Thyroid gland (tissue), 4 donors: ENCODE measurements around the gene NR5A2. TPM values are rescaled to one million over a fixed set of nuclear protein-coding genes. Genes with fewer than 3 reads are reported as not detected.

Experiments
- DNase-seq, 2 donors: peaks; one replicate each; pipeline ENCODE4 v3.0.0-alpha.2; 2019
- H3K27ac ChIP-seq, 3 donors: fragments of 200-600 bp; sonication (generic); 1 replicate in 2 of 3; 2 replicates in 1 of 3; pipeline ENCODE4 v1.5.1; 2016 to 2019; ENCODE audit warnings: mild to moderate bottlenecking in 1 of 3, moderate library complexity in 1 of 3
- H3K27me3 ChIP-seq: fragments of 200-600 bp; sonication (generic); one replicate; pipeline ENCODE4 v1.5.1; 2019
- H3K36me3 ChIP-seq, 2 donors: fragments of 200-600 bp; sonication (generic); one replicate each; pipeline ENCODE4 v1.5.1; 2016 to 2019
- H3K4me1 ChIP-seq, 2 donors: fragments of 200-600 bp; sonication (generic); one replicate each; pipeline ENCODE4 v1.5.1; 2017 to 2019
- H3K4me3 ChIP-seq, 3 donors: fragments of 200-600 bp; sonication (generic); replicated peaks in 1 of 3; 1 replicate in 2 of 3; 2 replicates in 1 of 3; pipeline ENCODE4 v1.5.1; 2016; ENCODE audit warnings: mild to moderate bottlenecking in 1 of 3
- H3K9me3 ChIP-seq: fragments of 200-600 bp; sonication (generic); one replicate; pipeline ENCODE4 v1.5.1; 2017
- CTCF ChIP-seq, 6 experiments: fragments of 200-600 bp in 3 of 6; fragments of 450-650 bp in 3 of 6; sonication (generic) in 3 of 6; IDR thresholded peaks; one replicate each; pipeline ENCODE4 v1.5.1; 2016 to 2019; ENCODE audit warnings: antibody characterized with exemption in 6 of 6, mild to moderate bottlenecking in 2 of 6, inconsistent platforms in 1 of 6, moderate library complexity in 1 of 6
- POLR2A ChIP-seq, 2 donors: fragments of 450-650 bp; IDR thresholded peaks; one replicate each; pipeline ENCODE4 v1.6.1; 2017; ENCODE audit warnings: antibody characterized with exemption in 2 of 2, mild to moderate bottlenecking in 2 of 2, moderate library complexity in 1 of 2
- WGBS, 2 donors: methylation state at CpG; one replicate each; pipeline ENCODE4 v1.1.5; 2017; 5-methylcytosine and 5-hydroxymethylcytosine counted together
- intact Hi-C: fragments of 100-400 bp; cut with DNase I; formaldehyde crosslinking; loops from one replicate; pipeline ENCODE4 v1.15.1; 2023
- total RNA-seq, 4 donors: library from RNA; depleted of rRNA; stranded (reverse); fragments of >200 nt; gene quantifications; one replicate each; pipeline ENCODE4 v1.2.3, GENCODE V29; 2016

Gene NR5A2
- total RNA-seq, 4 donors from 2014 or later: 1.5 to 8.2 (median 3.9) TPM

- Histone ChIP-seq H3K27ac (no peak overlapping the region), H3K36me3 (no peaks in the 10 kb centered on the region), H3K4me3 (no peak overlapping the region), H3K4me1 (peaks cover 5 to 26% of the 10 kb centered on the region in 2 donors), H3K9me3 (no peaks in the 10 kb centered on the region), H3K27me3 (peaks cover 29% of the 10 kb centered on the region)
- intact Hi-C loops: no loop called here
- no peak for TF ChIP-seq POLR2A (IDR thresholded peaks at IDR 0.05)
- TF ChIP-seq CTCF (IDR thresholded peaks at IDR 0.05): no peak
- 64 to 77% methylated on average over 4 of the region's 4 CpGs for WGBS, 2 donors
- no peak for DNase-seq
These were observed 3.3 kb downstream of the NR5A2 start for GRCh38 chr1:200030791-200031190.

- WGBS, 2 donors: 44 to 48% methylated on average over 23 of the region's 23 CpGs
- no peak overlapping the region for H3K4me3 ChIP-seq
- H3K27me3 ChIP-seq: peaks cover 38% of the 10 kb centered on the region
- intact Hi-C loops: no loop called here
- TF ChIP-seq CTCF (IDR thresholded peaks at IDR 0.05) (no peak), POLR2A (IDR thresholded peaks at IDR 0.05) (no peak)
- H3K36me3 ChIP-seq: no peaks in the 10 kb centered on the region
- H3K27ac ChIP-seq: no peak overlapping the region
- no peak for DNase-seq
- no peaks in the 10 kb centered on the region for H3K9me3 ChIP-seq
- H3K4me1 ChIP-seq: peaks cover 7 to 33% of the 10 kb centered on the region in 2 donors
These were observed 6.2 kb downstream of the NR5A2 start for GRCh38 chr1:200033511-200034261.

- H3K4me3 ChIP-seq: no peak overlapping the region
- no peak overlapping the region for H3K27ac ChIP-seq
- TF ChIP-seq POLR2A (IDR thresholded peaks at IDR 0.05) (no peak), CTCF (IDR thresholded peaks at IDR 0.05) (no peak)
- no peaks in the 10 kb centered on the region for H3K9me3 ChIP-seq
- no peak for DNase-seq
- H3K36me3 ChIP-seq: no peaks in the 10 kb centered on the region
- intact Hi-C loops: no loop called here
- peaks cover 41% of the 10 kb centered on the region for H3K27me3 ChIP-seq
- H3K4me1 ChIP-seq: peaks cover 7 to 33% of the 10 kb centered on the region in 2 donors
- WGBS, 2 donors: 29 to 43% methylated on average over 7 of the region's 7 CpGs
These were observed 6.7 kb downstream of the NR5A2 start for GRCh38 chr1:200034262-200034557.

GRCh38 chr1:200034761-200035396 lies 7.4 kb downstream of the NR5A2 start:
- H3K36me3 ChIP-seq: no peaks in the 10 kb centered on the region
- H3K9me3 ChIP-seq: no peaks in the 10 kb centered on the region
- intact Hi-C loops: no loop called here
- TF ChIP-seq POLR2A (IDR thresholded peaks at IDR 0.05): no peak
- no peak for TF ChIP-seq CTCF (IDR thresholded peaks at IDR 0.05)
- no peak overlapping the region for H3K4me3 ChIP-seq
- H3K4me1 ChIP-seq: peaks cover 9 to 33% of the 10 kb centered on the region in 2 donors
- 9 to 11% methylated on average over 25 of the region's 25 CpGs for WGBS, 2 donors
- H3K27ac ChIP-seq: no peak overlapping the region
- DNase-seq: no peak
- H3K27me3 ChIP-seq: peaks cover 44% of the 10 kb centered on the region

- peaks cover 11 to 38% of the 10 kb centered on the region in 2 donors for H3K4me1 ChIP-seq
- H3K27ac ChIP-seq: no peak overlapping the region
- H3K4me3 ChIP-seq: no peak overlapping the region
- no peaks in the 10 kb centered on the region for H3K36me3 ChIP-seq
- 6 to 8% methylated on average over 28 to 36 of the region's 36 CpGs for WGBS, 2 donors
- DNase-seq: no peak
- no peaks in the 10 kb centered on the region for H3K9me3 ChIP-seq
- no peak for TF ChIP-seq CTCF (IDR thresholded peaks at IDR 0.05)
- TF ChIP-seq POLR2A (IDR thresholded peaks at IDR 0.05): no peak
- intact Hi-C loops: no loop called here
- peaks cover 48% of the 10 kb centered on the region for H3K27me3 ChIP-seq
These were observed 8.0 kb downstream of the NR5A2 start for GRCh38 chr1:200035397-200035955.
